NT2/D1 (cell line): ENCODE measurements around the gene SIGLEC14.

Experiments used
- YY1 ChIP-seq: IDR thresholded peaks from 2 replicates; pipeline ENCODE4 v1.6.1; 2011; ENCODE audit not compliant: insufficient read length, insufficient read depth
- ZNF274 ChIP-seq: IDR thresholded peaks from 2 replicates; pipeline ENCODE4 v1.6.1; 2011; ENCODE audit warnings: mild to moderate bottlenecking, low read depth, low read length

GRCh38 chr19:51676566-51677083 lies 30.0 kb upstream of the SIGLEC14 start:
- TF ChIP-seq YY1: no peak
- TF ChIP-seq ZNF274: no peak
